Uterus (tissue), 4 donors: ENCODE measurements around the gene FMNL3. TPM values are rescaled to one million over a fixed set of nuclear protein-coding genes. Genes with fewer than 3 reads are reported as not detected.

Experiments
- DNase-seq, 2 donors: peaks; one replicate each; pipeline ENCODE4 v3.0.0-alpha.2; 2019 to 2020
- H3K27ac ChIP-seq, 2 donors: fragments of 200-600 bp; sonication (generic); 1 replicate in 1 of 2; 2 replicates in 1 of 2; pipeline ENCODE4 v1.5.1; 2016 to 2018
- H3K27me3 ChIP-seq, 2 donors: fragments of 200-600 bp; sonication (generic); one replicate each; pipeline ENCODE4 v1.5.1; 2018 to 2019; ENCODE audit warnings: control low read depth in 1 of 2
- H3K36me3 ChIP-seq, 2 donors: fragments of 200-600 bp; sonication (generic); one replicate each; pipeline ENCODE4 v1.5.1; 2019; ENCODE audit warnings: control low read depth in 1 of 2
- H3K4me1 ChIP-seq, 2 donors: fragments of 200-600 bp; sonication (generic); one replicate each; pipeline ENCODE4 v1.5.1; 2018 to 2019; ENCODE audit warnings: control low read depth in 1 of 2
- H3K4me3 ChIP-seq, 2 donors: fragments of 200-600 bp; sonication (generic); 1 replicate in 1 of 2; 2 replicates in 1 of 2; pipeline ENCODE4 v1.5.1; 2018 to 2019; ENCODE audit warnings: mild to moderate bottlenecking in 1 of 2
- H3K9me3 ChIP-seq, 2 donors: fragments of 200-600 bp; sonication (generic); one replicate each; pipeline ENCODE4 v1.5.1; 2019; ENCODE audit warnings: control low read depth in 1 of 2
- CTCF ChIP-seq, 4 experiments: fragments of 200-600 bp in 2 of 4; fragments of 450-650 bp in 2 of 4; sonication (generic) in 2 of 4; IDR thresholded peaks; one replicate each; pipeline ENCODE4 v1.5.1; 2016 to 2019; ENCODE audit warnings: antibody characterized with exemption in 4 of 4, mild to moderate bottlenecking in 2 of 4, moderate library complexity in 1 of 4
- POLR2A ChIP-seq, 2 donors: fragments of 450-650 bp; IDR thresholded peaks; one replicate each; pipeline ENCODE4 v1.6.1; 2016; ENCODE audit warnings: antibody characterized with exemption in 2 of 2, mild to moderate bottlenecking in 1 of 2, moderate library complexity in 1 of 2
- intact Hi-C: fragments of 100-400 bp; cut with DNase I; formaldehyde crosslinking; loops from one replicate; pipeline ENCODE4 v1.15.1; 2023; ENCODE audit warnings: low total_unique reads
- total RNA-seq, 4 donors: library from RNA; depleted of rRNA in 3 of 4; stranded (reverse); fragments of >200 nt in 3 of 4; gene quantifications; one replicate each; pipeline versions ENCODE4 v1.1.0 to v1.2.4, GENCODE V29; 2014 to 2023
- donor health status: DM: yes; HTN: yes; CAD: no.

Gene FMNL3
- total RNA-seq, 4 donors from 2014 or later, result 3.3 to 45.7 (median 20.4) TPM

DNA sequence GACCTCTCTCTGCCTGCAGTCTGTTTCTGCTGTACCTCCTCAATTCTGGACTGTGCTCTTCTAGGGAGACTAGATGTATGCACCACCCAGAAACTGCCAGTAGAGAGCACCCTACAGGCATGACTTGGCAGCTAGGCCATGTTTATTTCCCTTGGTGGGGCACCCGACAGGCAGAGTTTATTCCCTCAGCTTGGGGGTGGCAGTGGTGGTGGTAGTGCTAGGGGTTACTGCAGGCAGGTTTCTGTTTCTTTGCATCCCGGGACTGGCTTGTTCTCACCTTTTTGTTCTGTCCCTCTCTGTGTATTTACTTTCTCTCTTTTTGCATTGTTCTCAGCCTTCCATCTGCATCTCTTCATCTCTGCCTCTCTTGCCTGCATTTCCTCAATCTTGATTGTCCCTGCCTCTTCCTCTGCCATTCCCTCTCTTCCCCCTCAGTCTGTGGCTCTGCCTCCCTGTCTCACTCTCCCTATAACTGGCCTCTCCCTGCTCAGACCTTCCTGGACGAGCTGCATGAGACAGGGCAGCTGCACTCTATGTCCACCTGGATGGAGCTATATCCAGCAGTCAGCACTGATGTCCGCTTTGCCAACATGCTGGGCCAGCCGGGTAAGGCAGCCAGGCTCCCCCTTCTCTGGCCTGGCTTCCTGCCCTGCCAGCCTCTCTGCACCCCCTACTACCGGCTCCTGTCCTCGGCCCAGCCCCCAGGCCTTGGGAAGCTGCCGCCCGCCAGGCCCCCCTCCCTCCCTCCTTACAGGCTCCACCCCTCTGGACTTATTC, 70.0 kb downstream of the FMNL3 start:
- intact Hi-C loops, result no loop called here

GRCh38 chr12:49636574-49636973, 70.6 kb downstream of the FMNL3 start:
- intact Hi-C loops, result no loop called here
- peaks cover 0 to 8% of the 10 kb centered on the region in 2 donors for H3K4me1 ChIP-seq
- H3K27me3 ChIP-seq, result no peaks in the 10 kb centered on the region
- no peaks in the 10 kb centered on the region for H3K36me3 ChIP-seq
- H3K9me3 ChIP-seq, result no peaks in the 10 kb centered on the region
- peak in 1 of 2 donors; percentile 60 for DNase-seq
- no peak overlapping the region for H3K4me3 ChIP-seq
- peak overlapping the region; percentile 58 to 85 for H3K27ac ChIP-seq
- no peak for TF ChIP-seq CTCF (IDR thresholded peaks at IDR 0.05)
- TF ChIP-seq POLR2A (IDR thresholded peaks at IDR 0.05), result no peak

More for the DNA sequence above, 70.0 kb downstream of the FMNL3 start:
- no peak overlapping the region for H3K4me3 ChIP-seq
- TF ChIP-seq CTCF (IDR thresholded peaks at IDR 0.05) (peak; percentile 54 to 71 (median 70)), POLR2A (IDR thresholded peaks at IDR 0.05) (no peak)
- H3K4me1 ChIP-seq, result peaks cover 0 to 8% of the 10 kb centered on the region in 2 donors
- H3K36me3 ChIP-seq, result no peaks in the 10 kb centered on the region
- H3K27me3 ChIP-seq, result no peaks in the 10 kb centered on the region
- peak; percentile 58 to 75 for DNase-seq
- H3K9me3 ChIP-seq, result no peaks in the 10 kb centered on the region
- peak overlapping the region; percentile 58 to 85 for H3K27ac ChIP-seq

DNA sequence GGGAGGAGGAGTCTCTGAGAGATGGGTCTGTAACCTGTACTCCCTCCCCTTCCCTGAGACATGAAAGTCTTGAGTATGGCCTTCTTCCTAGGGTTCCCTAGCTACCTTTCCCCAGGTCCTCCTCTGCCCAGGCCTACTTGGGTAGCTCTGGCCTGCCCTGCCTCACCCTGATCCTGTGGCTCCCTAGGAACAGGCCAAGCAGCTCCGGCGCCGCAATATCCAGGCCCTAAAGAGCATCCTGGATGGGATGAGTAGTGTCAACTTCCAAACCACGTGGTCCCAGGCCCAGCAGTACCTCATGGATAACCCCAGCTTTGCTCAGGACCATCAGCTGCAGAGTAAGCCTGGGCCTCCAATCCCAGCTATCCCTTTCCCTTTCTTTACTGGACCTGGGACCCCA, 71.5 kb downstream of the FMNL3 start:
- no peaks in the 10 kb centered on the region for H3K27me3 ChIP-seq
- no peak for DNase-seq
- TF ChIP-seq CTCF (IDR thresholded peaks at IDR 0.05) (no peak), POLR2A (IDR thresholded peaks at IDR 0.05) (no peak)
- intact Hi-C loops, result no loop called here
- H3K27ac ChIP-seq, result no peak overlapping the region
- H3K36me3 ChIP-seq, result no peaks in the 10 kb centered on the region
- peaks cover 0 to 8% of the 10 kb centered on the region in 2 donors for H3K4me1 ChIP-seq
- H3K9me3 ChIP-seq, result no peaks in the 10 kb centered on the region
- no peak overlapping the region for H3K4me3 ChIP-seq

DNA sequence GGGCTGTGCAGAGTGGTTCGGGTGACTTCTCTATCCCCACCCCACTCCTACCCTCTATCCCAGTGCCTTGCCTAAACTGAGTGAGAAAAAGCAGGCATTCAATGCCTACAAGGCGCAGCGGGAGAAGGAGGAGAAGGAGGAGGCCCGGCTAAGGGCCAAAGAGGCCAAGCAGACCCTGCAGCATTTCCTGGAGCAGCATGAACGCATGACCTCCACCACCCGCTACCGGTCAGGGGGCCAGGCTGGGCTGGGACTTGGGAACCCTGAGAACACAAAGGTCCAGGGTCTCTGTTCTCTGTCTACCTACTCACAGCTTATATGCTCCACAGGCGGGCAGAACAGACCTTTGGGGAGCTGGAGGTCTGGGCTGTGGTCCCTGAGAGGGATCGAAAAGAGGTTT, 72.2 kb downstream of the FMNL3 start:
- TF ChIP-seq POLR2A (IDR thresholded peaks at IDR 0.05), result no peak
- TF ChIP-seq CTCF (IDR thresholded peaks at IDR 0.05), result no peak
- Histone ChIP-seq H3K9me3 (no peaks in the 10 kb centered on the region), H3K27me3 (no peaks in the 10 kb centered on the region), H3K36me3 (no peaks in the 10 kb centered on the region), H3K4me1 (peaks cover 0 to 8% of the 10 kb centered on the region in 2 donors), H3K4me3 (no peak overlapping the region), H3K27ac (no peak overlapping the region)
- no peak for DNase-seq
- intact Hi-C loops, result no loop called here

DNA sequence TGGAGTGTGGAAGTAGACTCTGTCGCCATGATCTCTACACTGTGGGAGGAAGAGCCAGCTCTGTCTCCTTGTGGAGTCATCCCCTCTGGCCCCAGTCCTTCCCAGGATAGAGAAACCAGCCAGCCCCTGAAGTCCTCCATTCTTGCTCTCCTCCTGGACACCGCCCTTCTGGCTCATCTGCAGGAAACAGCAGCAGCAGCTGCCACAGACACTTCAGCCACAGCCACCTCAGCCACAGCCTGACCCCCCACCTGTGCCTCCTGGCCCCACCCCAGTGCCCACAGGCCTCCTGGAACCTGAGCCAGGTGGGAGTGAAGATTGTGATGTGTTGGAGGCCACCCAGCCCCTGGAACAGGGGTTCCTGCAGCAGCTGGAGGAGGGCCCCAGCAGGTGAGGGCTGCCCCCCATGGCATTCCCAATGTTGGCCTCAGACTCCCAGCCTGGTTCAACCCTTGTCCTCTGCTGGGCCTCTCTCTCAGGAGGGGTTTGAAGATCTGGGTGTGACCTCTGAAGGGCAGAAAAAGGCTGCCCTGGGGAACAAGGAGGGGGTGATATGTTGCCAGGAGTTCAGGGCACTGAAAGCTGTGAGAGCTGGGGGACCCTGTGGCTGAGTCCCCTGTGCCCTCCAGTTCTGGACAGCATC, 73.4 kb downstream of the FMNL3 start:
- Histone ChIP-seq H3K9me3 (no peaks in the 10 kb centered on the region), H3K27ac (no peak overlapping the region), H3K4me3 (no peak overlapping the region), H3K27me3 (no peaks in the 10 kb centered on the region), H3K4me1 (peaks cover 0 to 8% of the 10 kb centered on the region in 2 donors), H3K36me3 (no peaks in the 10 kb centered on the region)
- intact Hi-C loops, result no loop called here
- no peak for TF ChIP-seq POLR2A (IDR thresholded peaks at IDR 0.05)
- no peak for TF ChIP-seq CTCF (IDR thresholded peaks at IDR 0.05)
- DNase-seq, result no peak
